NT2/D1 (cell line): ENCODE data around the gene STRBP.
A peak's percentile ranks its signal among the peaks of the same experiment; 100 is the strongest.

ENCODE experiments used
- DNase-seq: peaks from one replicate; pipeline ENCODE4 v3.0.0-alpha.2; 2011; ENCODE audit warnings: low read depth, low spot score
- H3K27me3 ChIP-seq: 2 replicates; pipeline ENCODE4 v1.6.0; 2011; ENCODE audit warnings: mild to moderate bottlenecking; ENCODE audit not compliant: insufficient read length, insufficient read depth
- H3K36me3 ChIP-seq: 2 replicates; pipeline ENCODE4 v1.6.1; 2011; ENCODE audit warnings: mild to moderate bottlenecking, low read length, mixed read lengths; ENCODE audit not compliant: insufficient read depth, insufficient read length
- H3K4me1 ChIP-seq: 2 replicates; pipeline ENCODE4 v1.5.1; 2011; ENCODE audit not compliant: insufficient read depth, insufficient read length
- H3K4me3 ChIP-seq: 2 replicates; pipeline ENCODE4 v1.5.1; 2011; ENCODE audit warnings: low read depth; ENCODE audit not compliant: insufficient read length
- H3K9ac ChIP-seq: 2 replicates; pipeline ENCODE4 v1.6.0; 2011; ENCODE audit warnings: low read depth; ENCODE audit not compliant: insufficient read length
- H3K9me3 ChIP-seq: 2 replicates; pipeline ENCODE4 v1.5.1; 2011; ENCODE audit warnings: mild to moderate bottlenecking, low read length; ENCODE audit not compliant: insufficient read depth
- SUZ12 ChIP-seq: IDR thresholded peaks from 2 replicates; pipeline ENCODE4 v1.6.1; 2011; ENCODE audit not compliant: insufficient read length, insufficient read depth; ENCODE audit errors: extremely low read depth
- YY1 ChIP-seq: IDR thresholded peaks from 2 replicates; pipeline ENCODE4 v1.6.1; 2011; ENCODE audit not compliant: insufficient read length, insufficient read depth
- ZNF274 ChIP-seq: IDR thresholded peaks from 2 replicates; pipeline ENCODE4 v1.6.1; 2011; ENCODE audit warnings: mild to moderate bottlenecking, low read depth, low read length

STRBP gene

GRCh38 chr9:123268465-123269259 lies at the start of gene STRBP:
STRBP (minus strand) TSS chr9:123268586; CDS start chr9:123184134, 84,452 bp downstream.
- DNase-seq = peak; percentile 80

GRCh38 chr9:123316053-123316718 lies 47.8 kb upstream of the STRBP start:
- no peak for TF ChIP-seq YY1
- TF ChIP-seq SUZ12 = no peak
- no peak for TF ChIP-seq ZNF274
- Histone ChIP-seq H3K36me3 (no peaks in the 10 kb centered on the region), H3K9me3 (no peaks in the 10 kb centered on the region), H3K4me1 (peaks cover 7% of the 10 kb centered on the region), H3K4me3 (no peak overlapping the region), H3K27me3 (no peaks in the 10 kb centered on the region), H3K9ac (no peak overlapping the region)
- DNase-seq = no peak

More at GRCh38 chr9:123268465-123269259, at the start of gene STRBP:
- H3K27me3 ChIP-seq = peaks cover 20% of the 10 kb centered on the region
- no peaks in the 10 kb centered on the region for H3K9me3 ChIP-seq
- TF ChIP-seq YY1 = no peak
- no peak for TF ChIP-seq ZNF274
- H3K9ac ChIP-seq = peak within 1 kb of the TSS; percentile 81
- H3K4me1 ChIP-seq = peaks cover 5% of the 10 kb centered on the region
- H3K36me3 ChIP-seq = no peaks in the 10 kb centered on the region
- peak within 1 kb of the TSS; percentile 68 for H3K4me3 ChIP-seq

- no peak overlapping the region for H3K4me3 ChIP-seq
- no peak for DNase-seq
- no peak overlapping the region for H3K9ac ChIP-seq
- H3K4me1 ChIP-seq = peaks cover 7% of the 10 kb centered on the region
- H3K9me3 ChIP-seq = no peaks in the 10 kb centered on the region
- TF ChIP-seq YY1 (no peak), ZNF274 (no peak), SUZ12 (no peak)
- H3K27me3 ChIP-seq = no peaks in the 10 kb centered on the region
- H3K36me3 ChIP-seq = no peaks in the 10 kb centered on the region
Measured at GRCh38 chr9:123315635-123316034, 47.2 kb upstream of the STRBP start.

DNA sequence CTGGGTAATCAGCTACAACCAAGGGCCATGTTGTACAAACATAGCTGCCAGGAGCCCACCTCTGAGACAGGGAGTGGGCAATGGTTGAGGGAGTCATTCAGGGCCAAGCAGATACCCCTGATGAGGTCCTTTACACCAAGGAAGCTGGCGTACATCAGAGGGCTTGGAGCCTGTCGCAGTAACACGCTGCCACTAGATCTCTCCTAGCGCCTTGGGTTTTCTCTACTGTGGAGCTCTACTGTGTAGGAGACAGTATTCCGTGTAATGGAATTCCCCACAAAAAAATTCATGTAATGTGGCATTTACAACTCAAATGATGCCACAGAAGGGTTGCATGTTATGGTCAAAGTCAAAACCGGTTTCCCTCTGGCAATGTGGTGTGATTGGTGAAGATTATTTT lies 46.2 kb upstream of the STRBP start:
- no peak for DNase-seq
- no peaks in the 10 kb centered on the region for H3K27me3 ChIP-seq
- no peaks in the 10 kb centered on the region for H3K9me3 ChIP-seq
- peaks cover 7% of the 10 kb centered on the region for H3K4me1 ChIP-seq
- no peaks in the 10 kb centered on the region for H3K36me3 ChIP-seq
- no peak for TF ChIP-seq YY1
- TF ChIP-seq ZNF274 = no peak
- TF ChIP-seq SUZ12 = no peak
- H3K9ac ChIP-seq = no peak overlapping the region
- H3K4me3 ChIP-seq = no peak overlapping the region

- Histone ChIP-seq H3K9ac (no peak overlapping the region), H3K9me3 (no peaks in the 10 kb centered on the region), H3K4me1 (peaks cover 7% of the 10 kb centered on the region), H3K4me3 (no peak overlapping the region), H3K36me3 (no peaks in the 10 kb centered on the region), H3K27me3 (no peaks in the 10 kb centered on the region)
- TF ChIP-seq SUZ12 = no peak
- no peak for TF ChIP-seq ZNF274
- no peak for TF ChIP-seq YY1
- no peak for DNase-seq
Measured at GRCh38 chr9:123312306-123312877, 44.0 kb upstream of the STRBP start.

- DNase-seq = no peak
- Histone ChIP-seq H3K27me3 (no peaks in the 10 kb centered on the region), H3K4me3 (no peak overlapping the region), H3K36me3 (no peaks in the 10 kb centered on the region), H3K9ac (no peak overlapping the region), H3K9me3 (no peaks in the 10 kb centered on the region), H3K4me1 (peaks cover 5% of the 10 kb centered on the region)
- no peak for TF ChIP-seq YY1
- TF ChIP-seq SUZ12 = no peak
- no peak for TF ChIP-seq ZNF274
Measured at GRCh38 chr9:123311250-123311752, 42.9 kb upstream of the STRBP start.
